Skeletal muscle cell (primary cell): ENCODE measurements around the gene FAM76A.

Source experiments
- DNase-seq: peaks from one replicate; pipeline ENCODE4 v3.0.0-alpha.2; 2010; ENCODE audit warnings: low read depth
- H3K4me3 ChIP-seq: 2 replicates; pipeline ENCODE4 v1.5.1; 2011; ENCODE audit warnings: low read depth, mild to moderate bottlenecking, control low read depth, low read length, moderate library complexity

Gene FAM76A

GRCh38 chr1:27719286-27720251 is 6.2 kb upstream of the FAM76A start:
- no peak for DNase-seq

GRCh38 chr1:27724961-27725373 is 794 bp upstream of the FAM76A start:
- no peak for DNase-seq

More at GRCh38 chr1:27719286-27720251, 6.2 kb upstream of the FAM76A start:
- no peak overlapping the region for H3K4me3 ChIP-seq

GRCh38 chr1:27726173-27727044 is 648 bp downstream of the FAM76A start:
- H3K4me3 ChIP-seq, result peak overlapping the region; percentile 72
- DNase-seq, result no peak

More at GRCh38 chr1:27724961-27725373, 794 bp upstream of the FAM76A start:
- peak overlapping the region; percentile 46 for H3K4me3 ChIP-seq

GRCh38 chr1:27727126-27727525 is 1.4 kb downstream of the FAM76A start:
- H3K4me3 ChIP-seq, result peak overlapping the region; percentile 72
- DNase-seq, result peak; percentile 13

- no peak for DNase-seq
Measured at GRCh38 chr1:27736252-27736651, 10.5 kb downstream of the FAM76A start.

GRCh38 chr1:27741121-27741520 is 15.4 kb downstream of the FAM76A start:
- no peak for DNase-seq
- no peak overlapping the region for H3K4me3 ChIP-seq

More at GRCh38 chr1:27736252-27736651, 10.5 kb downstream of the FAM76A start:
- H3K4me3 ChIP-seq, result no peak overlapping the region

GRCh38 chr1:27744556-27744955 is 18.8 kb downstream of the FAM76A start:
- DNase-seq, result no peak
- no peak overlapping the region for H3K4me3 ChIP-seq

GRCh38 chr1:27745466-27745865 is 19.7 kb downstream of the FAM76A start:
- no peak for DNase-seq
- H3K4me3 ChIP-seq, result no peak overlapping the region

GRCh38 chr1:27752360-27752759 is 26.6 kb downstream of the FAM76A start:
- DNase-seq, result no peak
- H3K4me3 ChIP-seq, result no peak overlapping the region

- no peak for DNase-seq
- no peak overlapping the region for H3K4me3 ChIP-seq
Measured at GRCh38 chr1:27755286-27755685, 29.5 kb downstream of the FAM76A start.

GRCh38 chr1:27755865-27756264 is 30.1 kb downstream of the FAM76A start:
- DNase-seq, result no peak
- no peak overlapping the region for H3K4me3 ChIP-seq

GRCh38 chr1:27759236-27759635 is 33.5 kb downstream of the FAM76A start:
- DNase-seq, result no peak
- no peak overlapping the region for H3K4me3 ChIP-seq

- no peak overlapping the region for H3K4me3 ChIP-seq
- DNase-seq, result no peak
Measured at GRCh38 chr1:27760426-27760825, 34.7 kb downstream of the FAM76A start.

- no peak for DNase-seq
- no peak overlapping the region for H3K4me3 ChIP-seq
Measured at GRCh38 chr1:27762033-27762432, 36.3 kb downstream of the FAM76A start.

GRCh38 chr1:27763358-27763757 is 37.6 kb downstream of the FAM76A start:
- no peak for DNase-seq
- H3K4me3 ChIP-seq, result no peak overlapping the region

- DNase-seq, result no peak
- H3K4me3 ChIP-seq, result no peak overlapping the region
Measured at GRCh38 chr1:27770293-27770830, 44.6 kb downstream of the FAM76A start.

GRCh38 chr1:27772036-27772931 is 46.5 kb downstream of the FAM76A start:
- DNase-seq, result no peak
- H3K4me3 ChIP-seq, result peak overlapping the region; percentile 98

- H3K4me3 ChIP-seq, result peak within 1 kb of the TSS; percentile 98
- peak; percentile 98 for DNase-seq
Measured at GRCh38 chr1:27772932-27773825, 47.4 kb downstream of the FAM76A start, which contains the start of gene STX12. TSS of gene STX12 (plus strand) at chr1:27773219. CDS start at chr1:27773308, 89 bp downstream.
